Gastroesophageal sphincter (tissue), 3 donors: ENCODE results near the gene PAAF1.

Source experiments
- POLR2A ChIP-seq, 2 donors: fragments of 450-650 bp; IDR thresholded peaks; one replicate each; pipeline ENCODE4 v1.6.1; 2017; ENCODE audit warnings: antibody characterized with exemption in 2 of 2, mild to moderate bottlenecking in 2 of 2, moderate library complexity in 1 of 2
- POLR2AphosphoS5 ChIP-seq: sonication (generic); formaldehyde crosslinking; IDR thresholded peaks from one replicate; pipeline ENCODE4 v1.6.1; 2017; ENCODE audit warnings: antibody characterized with exemption
- TF ChIP-seq, protein P1 (sequence below), 4 experiments: fragments of 200-600 bp in 2 of 4; fragments of 450-650 bp in 2 of 4; sonication (generic) in 1 of 4; IDR thresholded peaks; one replicate each; pipeline ENCODE4 v1.5.1; 2017 to 2019; ENCODE audit warnings: antibody characterized with exemption in 4 of 4, mild to moderate bottlenecking in 2 of 4, moderate library complexity in 2 of 4

DNA sequence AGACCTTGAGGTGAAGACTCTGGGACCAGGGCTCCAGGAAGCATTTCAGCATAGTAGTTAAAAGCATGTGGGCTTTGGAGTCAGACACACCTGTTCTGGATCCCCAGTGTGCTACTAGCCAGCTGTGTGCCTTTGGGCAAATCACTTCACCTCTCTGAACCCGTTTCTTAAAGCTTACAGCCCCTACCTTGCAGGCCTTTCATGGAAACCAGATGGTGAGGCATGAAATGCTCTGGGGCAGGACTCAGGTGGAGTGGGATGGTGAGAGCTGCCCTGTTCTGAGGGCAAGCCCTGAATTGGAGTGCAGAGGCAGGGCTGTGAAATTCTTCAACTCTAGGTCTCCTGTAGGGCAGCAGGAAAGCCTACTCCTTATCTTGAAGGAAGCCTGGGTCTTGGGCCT, 95.4 kb downstream of the PAAF1 start:
- TF ChIP-seq POLR2AphosphoS5 (no peak), POLR2A (IDR thresholded peaks at IDR 0.05) (no peak)
- TF ChIP-seq, protein P1, sequence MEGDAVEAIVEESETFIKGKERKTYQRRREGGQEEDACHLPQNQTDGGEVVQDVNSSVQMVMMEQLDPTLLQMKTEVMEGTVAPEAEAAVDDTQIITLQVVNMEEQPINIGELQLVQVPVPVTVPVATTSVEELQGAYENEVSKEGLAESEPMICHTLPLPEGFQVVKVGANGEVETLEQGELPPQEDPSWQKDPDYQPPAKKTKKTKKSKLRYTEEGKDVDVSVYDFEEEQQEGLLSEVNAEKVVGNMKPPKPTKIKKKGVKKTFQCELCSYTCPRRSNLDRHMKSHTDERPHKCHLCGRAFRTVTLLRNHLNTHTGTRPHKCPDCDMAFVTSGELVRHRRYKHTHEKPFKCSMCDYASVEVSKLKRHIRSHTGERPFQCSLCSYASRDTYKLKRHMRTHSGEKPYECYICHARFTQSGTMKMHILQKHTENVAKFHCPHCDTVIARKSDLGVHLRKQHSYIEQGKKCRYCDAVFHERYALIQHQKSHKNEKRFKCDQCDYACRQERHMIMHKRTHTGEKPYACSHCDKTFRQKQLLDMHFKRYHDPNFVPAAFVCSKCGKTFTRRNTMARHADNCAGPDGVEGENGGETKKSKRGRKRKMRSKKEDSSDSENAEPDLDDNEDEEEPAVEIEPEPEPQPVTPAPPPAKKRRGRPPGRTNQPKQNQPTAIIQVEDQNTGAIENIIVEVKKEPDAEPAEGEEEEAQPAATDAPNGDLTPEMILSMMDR (IDR thresholded peaks at IDR 0.05) = no peak
